Right lobe of liver (tissue), 6 donors: Measurements from ENCODE around the gene SORBS2. TPM values are rescaled to one million over a fixed set of nuclear protein-coding genes. Genes with fewer than 3 reads are reported as not detected.
A peak's percentile ranks its signal among the peaks of the same experiment; 100 is the strongest.

Experiments used
- ATAC-seq, 4 donors: fragments of 200-7000 bp; cut with Tn5 transposase; one replicate each; pipeline ENCODE4 v1.9.1; 2020; ENCODE audit warnings: mild to moderate bottlenecking in 4 of 4, moderate library complexity in 4 of 4
- DNase-seq, 3 donors: peaks; one replicate each; pipeline ENCODE4 v3.0.0-alpha.2; 2020
- H3K27ac ChIP-seq, 3 donors: fragments of 200-600 bp; one replicate each; pipeline ENCODE4 v1.8.0; 2022
- H3K27me3 ChIP-seq, 2 donors: fragments of 200-600 bp; one replicate each; pipeline ENCODE4 v1.8.0; 2022
- H3K36me3 ChIP-seq, 4 donors: fragments of 200-600 bp; sonication (generic) in 1 of 4; one replicate each; pipeline versions ENCODE4 v1.5.1 to v1.8.0; 2017 to 2022; ENCODE audit warnings: control low read depth in 1 of 4
- H3K4me1 ChIP-seq, 4 donors: fragments of 200-600 bp; sonication (generic) in 1 of 4; one replicate each; pipeline versions ENCODE4 v1.5.1 to v1.8.0; 2017 to 2022; ENCODE audit warnings: control low read depth in 1 of 4
- H3K4me3 ChIP-seq, 3 donors: fragments of 200-600 bp; one replicate each; pipeline ENCODE4 v1.8.0; 2022
- H3K9me3 ChIP-seq, 4 donors: fragments of 200-600 bp; sonication (generic) in 1 of 4; one replicate each; pipeline versions ENCODE4 v1.5.1 to v1.8.0; 2017 to 2022; ENCODE audit warnings: control low read depth in 1 of 4
- POLR2A ChIP-seq: fragments of 450-650 bp; IDR thresholded peaks from one replicate; pipeline ENCODE4 v1.6.1; 2017; ENCODE audit warnings: antibody characterized with exemption, mild to moderate bottlenecking
- WGBS: methylation state at CpG from one replicate; pipeline ENCODE4 v1.1.6; 2018; ENCODE audit warnings: low coverage, low lambda C conversion rate; ENCODE audit not compliant: insufficient coverage; ENCODE audit errors: missing lambda C conversion rate; 5-methylcytosine and 5-hydroxymethylcytosine counted together
- intact Hi-C, 2 donors: fragments of 100-400 bp; cut with DNase I; formaldehyde crosslinking; loops; one replicate each; pipeline versions ENCODE4 v1.11.2 to v1.14.1; 2022
- total RNA-seq, 6 experiments: library from RNA; depleted of rRNA in 2 of 6; stranded (reverse); fragments of >200 nt in 2 of 6; fragmentation: NEBNext Ultra II Directional in 3 of 6; extraction: Animal tissue kit (Norgen Biotek cat#: 25700) in 3 of 6; gene quantifications; one replicate each; pipeline versions ENCODE4 v1.1.0 to v1.2.4, GENCODE V29; 2016 to 2023
- TF ChIP-seq, protein P1 (sequence below), 4 donors: fragments of 200-600 bp in 3 of 4; fragments of 450-650 bp in 1 of 4; IDR thresholded peaks; one replicate each; pipeline versions ENCODE4 v1.5.1 to v1.8.0; 2016 to 2022; ENCODE audit warnings: antibody characterized with exemption in 4 of 4, mild to moderate bottlenecking in 2 of 4
- donor health status: DM: no; HTN: yes; CAD: no.
- donor health status: DM: no; HTN: no; CAD: no.
- donor health status: DM: no; HTN: no; CAD: no.
- donor health status: DM: no; HTN: yes; CAD: no.
- donor health status: DM: no; HTN: yes; CAD: no.

Gene SORBS2
- total RNA-seq, 6 experiments from 2014 or later, result 60.8 to 144 (median 107) TPM

DNA sequence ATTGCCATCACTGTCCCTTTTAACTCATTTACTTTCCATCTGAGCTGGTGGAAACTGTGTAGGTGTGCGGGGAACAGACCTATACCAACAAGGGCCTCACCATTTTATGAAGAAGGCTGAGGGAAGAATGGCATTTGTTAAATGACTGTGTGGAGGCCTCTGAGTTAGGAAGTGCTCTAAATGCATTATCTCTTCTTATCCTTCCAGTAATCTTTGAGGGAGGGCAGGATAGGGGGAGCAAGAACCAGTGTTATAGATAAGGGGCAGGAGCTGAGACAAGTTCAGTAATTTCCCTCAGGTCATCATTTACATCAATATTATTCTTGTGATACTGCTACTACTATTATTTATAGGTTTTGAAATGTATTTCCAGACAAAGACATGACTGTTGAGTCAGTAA lies 154.3 kb downstream of the SORBS2 start:
- no peaks in the 10 kb centered on the region for H3K9me3 ChIP-seq
- intact Hi-C loops, result no loop called here
- H3K27me3 ChIP-seq, result no peaks in the 10 kb centered on the region
- no peak for ATAC-seq
- no peak for DNase-seq
- no peak overlapping the region for H3K27ac ChIP-seq
- H3K4me3 ChIP-seq, result no peak overlapping the region
- peaks cover 0 to 23% (median 0%) of the 10 kb centered on the region in 4 donors for H3K4me1 ChIP-seq
- peaks cover 0 to 42% (median 15%) of the 10 kb centered on the region in 4 donors for H3K36me3 ChIP-seq
- 100% methylated on average over 1 of the region's 1 CpG for WGBS
- TF ChIP-seq, protein P1, sequence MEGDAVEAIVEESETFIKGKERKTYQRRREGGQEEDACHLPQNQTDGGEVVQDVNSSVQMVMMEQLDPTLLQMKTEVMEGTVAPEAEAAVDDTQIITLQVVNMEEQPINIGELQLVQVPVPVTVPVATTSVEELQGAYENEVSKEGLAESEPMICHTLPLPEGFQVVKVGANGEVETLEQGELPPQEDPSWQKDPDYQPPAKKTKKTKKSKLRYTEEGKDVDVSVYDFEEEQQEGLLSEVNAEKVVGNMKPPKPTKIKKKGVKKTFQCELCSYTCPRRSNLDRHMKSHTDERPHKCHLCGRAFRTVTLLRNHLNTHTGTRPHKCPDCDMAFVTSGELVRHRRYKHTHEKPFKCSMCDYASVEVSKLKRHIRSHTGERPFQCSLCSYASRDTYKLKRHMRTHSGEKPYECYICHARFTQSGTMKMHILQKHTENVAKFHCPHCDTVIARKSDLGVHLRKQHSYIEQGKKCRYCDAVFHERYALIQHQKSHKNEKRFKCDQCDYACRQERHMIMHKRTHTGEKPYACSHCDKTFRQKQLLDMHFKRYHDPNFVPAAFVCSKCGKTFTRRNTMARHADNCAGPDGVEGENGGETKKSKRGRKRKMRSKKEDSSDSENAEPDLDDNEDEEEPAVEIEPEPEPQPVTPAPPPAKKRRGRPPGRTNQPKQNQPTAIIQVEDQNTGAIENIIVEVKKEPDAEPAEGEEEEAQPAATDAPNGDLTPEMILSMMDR (IDR thresholded peaks at IDR 0.05), result no peak
- TF ChIP-seq POLR2A, result no peak

DNA sequence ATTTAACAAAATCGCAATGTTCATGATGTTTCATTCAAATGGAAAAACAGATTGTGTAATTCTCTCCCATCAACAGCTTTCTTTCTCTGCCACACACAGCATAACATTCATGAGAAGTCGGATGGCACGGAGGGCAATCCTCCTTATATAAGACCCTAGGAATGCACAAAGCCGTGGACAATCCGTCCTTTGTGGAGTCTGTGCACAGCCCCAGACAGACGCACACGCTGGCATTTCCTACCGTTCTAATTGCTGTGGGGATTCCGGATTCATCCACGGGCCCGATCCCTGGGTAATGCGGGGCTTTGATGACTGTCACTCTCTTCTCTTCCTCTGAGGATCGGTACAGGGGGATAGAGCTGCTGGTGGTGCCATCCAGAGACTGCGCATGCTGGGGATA lies 154.8 kb downstream of the SORBS2 start:
- Histone ChIP-seq H3K4me3 (no peak overlapping the region), H3K27ac (no peak overlapping the region), H3K36me3 (peaks cover 0 to 40% (median 12%) of the 10 kb centered on the region in 4 donors), H3K27me3 (no peaks in the 10 kb centered on the region), H3K9me3 (no peaks in the 10 kb centered on the region), H3K4me1 (peaks cover 0 to 26% (median 0%) of the 10 kb centered on the region in 4 donors)
- DNase-seq (no peak), ATAC-seq (no peak)
- TF ChIP-seq, protein P1 (IDR thresholded peaks at IDR 0.05), result no peak
- TF ChIP-seq POLR2A, result no peak
- intact Hi-C loops, result no loop called here
- 85% methylated on average over 10 of the region's 14 CpGs for WGBS

DNA sequence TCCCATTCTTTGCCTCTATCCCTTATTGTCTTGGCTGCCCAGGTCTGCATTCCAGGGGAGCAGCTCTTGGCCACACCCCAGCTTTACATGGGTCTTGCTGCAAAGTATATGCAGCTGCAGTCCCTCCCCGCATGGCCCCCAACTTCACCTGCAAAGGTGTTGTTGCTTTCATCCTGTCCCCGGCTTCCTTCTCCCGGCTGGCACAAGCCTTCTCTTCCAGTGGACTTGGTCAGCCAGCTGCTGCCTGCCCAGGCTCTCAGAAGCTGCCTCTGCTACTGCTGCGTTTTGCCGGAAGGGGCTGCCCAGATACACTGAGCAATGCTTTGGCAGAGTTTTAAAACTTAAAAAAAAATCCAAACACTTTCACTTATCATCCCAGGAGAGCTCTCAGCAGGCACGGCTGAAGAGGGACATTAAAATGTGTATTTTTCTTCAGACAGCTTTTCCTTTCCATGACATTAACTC lies 155.5 kb downstream of the SORBS2 start:
- H3K4me3 ChIP-seq, result no peak overlapping the region
- peaks cover 0 to 37% (median 9%) of the 10 kb centered on the region in 4 donors for H3K36me3 ChIP-seq
- H3K4me1 ChIP-seq, result peaks cover 0 to 33% (median 0%) of the 10 kb centered on the region in 4 donors
- TF ChIP-seq, protein P1 (IDR thresholded peaks at IDR 0.05), result peak in 2 of 4 donors; percentile 7 to 11
- no peak for TF ChIP-seq POLR2A
- intact Hi-C loops, result no loop called here
- DNase-seq, result no peak
- no peak overlapping the region for H3K27ac ChIP-seq
- H3K9me3 ChIP-seq, result no peaks in the 10 kb centered on the region
- H3K27me3 ChIP-seq, result no peaks in the 10 kb centered on the region
- peak in 3 of 4 donors; percentile 24 to 28 (median 24) for ATAC-seq
- 64% methylated on average over 4 of the region's 6 CpGs for WGBS

DNA sequence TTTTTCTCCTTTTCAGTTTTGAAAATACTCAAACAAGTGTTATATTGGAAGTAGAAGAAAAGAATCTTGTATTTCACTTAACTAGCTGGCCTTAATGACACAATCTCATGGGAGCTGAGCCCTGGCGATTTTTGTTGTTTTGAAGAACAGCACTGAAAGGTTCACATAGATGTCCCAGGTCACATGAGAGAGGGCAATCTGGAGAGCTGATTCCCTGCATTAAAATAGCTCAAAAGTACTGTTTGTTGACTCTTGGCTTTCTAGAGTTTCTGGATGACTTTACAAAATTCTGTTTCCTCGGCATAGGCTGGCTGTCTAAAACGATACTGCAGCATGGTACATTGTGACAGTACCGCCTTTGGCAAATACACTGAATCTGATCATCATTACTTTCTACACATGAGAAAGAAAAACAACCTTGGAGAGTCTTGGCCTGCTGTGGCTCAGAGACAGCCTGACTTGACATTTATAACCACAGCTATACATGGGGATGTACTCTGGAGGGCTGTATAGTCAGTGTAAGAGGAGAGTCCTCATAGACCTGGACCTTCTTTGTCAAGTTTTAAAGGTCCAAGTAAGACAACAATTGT lies 156.9 kb downstream of the SORBS2 start:
- Histone ChIP-seq H3K4me3 (no peak overlapping the region), H3K4me1 (peaks cover 0 to 43% (median 0%) of the 10 kb centered on the region in 4 donors), H3K27ac (peak overlapping the region in 2 of 3 donors; percentile 10 to 69), H3K36me3 (peaks cover 0 to 24% (median 2%) of the 10 kb centered on the region in 4 donors), H3K27me3 (no peaks in the 10 kb centered on the region), H3K9me3 (no peaks in the 10 kb centered on the region)
- DNase-seq, result no peak
- no peak for TF ChIP-seq POLR2A
- TF ChIP-seq, protein P1 (IDR thresholded peaks at IDR 0.05), result no peak
- peak; percentile 31 to 65 (median 52) for ATAC-seq
- intact Hi-C loops, result no loop called here
- 42% methylated on average over 4 of the region's 4 CpGs for WGBS
